GM13977 (cell line): ENCODE data around the gene ADD3.
A peak's percentile ranks its signal among the peaks of the same experiment; 100 is the strongest.

Experiments used
- DNase-seq: peaks from one replicate; pipeline ENCODE4 v3.0.0; 2012; ENCODE audit warnings: low spot score
- in situ Hi-C: fragments of 300-500 bp; cut with MboI; formaldehyde crosslinking; loops from one replicate; pipeline ENCODE4 v1.12.0; 2022; ENCODE audit warnings: low sequenced_read_pairs, low pct_unique_long_range_greater_than_20kb, mixed read lengths, inconsistent platforms; ENCODE audit not compliant: unreplicated experiment
- TF ChIP-seq, protein P1 (sequence below): IDR thresholded peaks from 2 replicates; pipeline ENCODE4 v1.5.1; 2012; ENCODE audit warnings: mild to moderate bottlenecking, control low read depth; ENCODE audit not compliant: insufficient read depth; ENCODE audit errors: extremely low read depth, missing control alignments

ADD3 gene

DNA sequence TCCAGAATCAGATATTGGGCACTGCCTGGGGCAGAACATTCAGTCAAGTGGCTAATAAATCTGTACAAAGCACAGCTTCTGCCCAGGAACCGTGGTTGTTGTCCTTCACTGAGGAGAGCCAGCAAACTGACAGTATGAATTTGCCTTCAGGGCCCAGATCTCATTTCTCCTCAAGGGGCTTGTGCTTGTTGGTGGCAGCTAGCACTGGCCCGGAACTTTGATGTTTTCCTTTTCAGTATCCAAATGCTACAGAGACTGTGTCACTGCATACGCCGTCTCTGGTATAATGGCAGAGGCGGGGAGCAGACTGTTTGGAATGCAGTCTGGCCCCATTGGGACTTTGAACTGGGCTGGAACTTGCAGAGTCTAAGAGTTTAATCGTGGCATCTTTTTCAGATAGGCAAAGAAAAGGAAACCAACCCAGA is 30.4 kb upstream of the ADD3 start:
- no peak for DNase-seq
- TF ChIP-seq, protein P1, sequence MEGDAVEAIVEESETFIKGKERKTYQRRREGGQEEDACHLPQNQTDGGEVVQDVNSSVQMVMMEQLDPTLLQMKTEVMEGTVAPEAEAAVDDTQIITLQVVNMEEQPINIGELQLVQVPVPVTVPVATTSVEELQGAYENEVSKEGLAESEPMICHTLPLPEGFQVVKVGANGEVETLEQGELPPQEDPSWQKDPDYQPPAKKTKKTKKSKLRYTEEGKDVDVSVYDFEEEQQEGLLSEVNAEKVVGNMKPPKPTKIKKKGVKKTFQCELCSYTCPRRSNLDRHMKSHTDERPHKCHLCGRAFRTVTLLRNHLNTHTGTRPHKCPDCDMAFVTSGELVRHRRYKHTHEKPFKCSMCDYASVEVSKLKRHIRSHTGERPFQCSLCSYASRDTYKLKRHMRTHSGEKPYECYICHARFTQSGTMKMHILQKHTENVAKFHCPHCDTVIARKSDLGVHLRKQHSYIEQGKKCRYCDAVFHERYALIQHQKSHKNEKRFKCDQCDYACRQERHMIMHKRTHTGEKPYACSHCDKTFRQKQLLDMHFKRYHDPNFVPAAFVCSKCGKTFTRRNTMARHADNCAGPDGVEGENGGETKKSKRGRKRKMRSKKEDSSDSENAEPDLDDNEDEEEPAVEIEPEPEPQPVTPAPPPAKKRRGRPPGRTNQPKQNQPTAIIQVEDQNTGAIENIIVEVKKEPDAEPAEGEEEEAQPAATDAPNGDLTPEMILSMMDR: no peak
- in situ Hi-C loops: no loop called here

DNA sequence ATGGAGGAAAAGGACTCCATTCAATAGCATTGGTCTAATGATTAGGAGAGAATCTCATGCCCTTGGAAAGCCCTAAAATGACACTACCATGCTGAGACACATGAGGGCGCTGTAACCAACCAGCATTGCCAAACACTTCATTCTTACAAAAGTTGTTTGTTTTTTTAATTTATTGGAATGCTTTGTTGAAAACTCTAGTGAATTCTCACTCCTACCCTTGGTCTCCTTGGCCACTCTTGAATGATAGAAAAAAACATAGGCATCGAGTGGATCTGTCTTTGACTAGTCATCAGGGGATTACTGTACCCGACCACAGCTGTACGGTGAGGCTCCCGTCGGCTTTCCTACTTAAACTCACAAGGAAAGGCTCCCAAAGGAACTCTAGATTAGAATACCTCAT is 29.3 kb upstream of the ADD3 start:
- DNase-seq: peak; percentile 43
- TF ChIP-seq, protein P1: peak; percentile 80
- in situ Hi-C loops: no loop called here

DNA sequence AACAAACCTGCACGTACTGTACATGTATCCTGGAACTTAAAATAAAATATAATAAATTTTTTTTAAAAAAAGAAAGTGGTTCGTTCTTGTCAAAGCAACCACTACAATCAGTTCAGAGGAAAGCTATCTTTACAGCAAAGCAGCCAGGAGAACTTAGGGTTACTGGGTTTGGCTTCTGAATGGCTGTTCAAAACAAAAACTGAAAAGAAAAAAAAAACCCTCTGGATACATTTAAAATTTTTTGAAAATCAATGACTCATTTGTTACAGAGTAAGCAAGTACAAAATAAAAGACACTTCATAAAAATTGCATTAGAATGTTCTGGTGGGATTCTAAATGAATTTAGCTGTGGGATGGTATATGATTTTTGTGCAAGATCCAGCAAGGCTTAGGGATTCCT is 28.6 kb upstream of the ADD3 start:
- TF ChIP-seq, protein P1: no peak
- DNase-seq: no peak
- in situ Hi-C loops: no loop called here

DNA sequence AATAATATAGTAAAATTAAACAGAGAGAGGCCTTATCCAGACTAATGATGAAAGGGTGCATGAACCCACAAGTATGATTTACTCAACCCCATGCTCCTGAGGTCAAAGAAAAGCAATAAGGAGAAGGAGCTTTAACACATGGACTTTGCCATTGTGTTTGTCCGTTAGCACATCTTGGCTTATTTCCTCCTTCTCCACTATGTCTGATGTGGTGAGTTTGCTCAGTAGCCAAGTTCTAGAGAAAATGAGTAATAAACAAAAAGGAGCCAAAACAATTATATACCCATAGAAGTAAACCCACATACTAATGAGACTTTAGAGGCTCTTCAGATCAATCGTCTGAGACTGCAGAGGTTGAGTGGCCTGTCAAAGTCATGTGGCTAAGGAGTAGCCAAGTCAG is 26.1 kb upstream of the ADD3 start:
- DNase-seq: no peak
- TF ChIP-seq, protein P1: no peak
- in situ Hi-C loops: loop anchor here (10.0 kb wide), 1 partner anchor 87 kb away; no protein-coding TSS in a partner anchor

DNA sequence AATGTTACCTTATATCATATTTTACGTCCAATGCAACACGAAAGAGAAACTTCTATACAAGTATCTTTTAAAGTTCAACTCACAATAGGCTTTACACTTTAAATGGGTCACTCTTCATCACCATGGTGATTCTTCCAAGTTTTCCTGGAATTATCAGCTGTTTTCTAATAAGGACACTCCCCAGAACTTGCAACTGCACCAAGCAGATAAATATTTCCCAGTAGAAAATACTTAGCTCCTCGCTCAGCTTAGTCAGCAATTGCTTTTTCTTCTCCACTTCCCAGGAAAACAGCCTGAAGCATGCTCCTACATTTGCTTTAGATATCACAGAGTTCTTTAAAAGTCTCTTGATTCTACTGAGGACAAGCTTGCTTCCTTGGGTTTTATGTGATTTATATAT is 25.7 kb upstream of the ADD3 start:
- TF ChIP-seq, protein P1: no peak
- in situ Hi-C loops: loop anchor here (10.0 kb wide), 1 partner anchor 87 kb away; no protein-coding TSS in a partner anchor

DNA sequence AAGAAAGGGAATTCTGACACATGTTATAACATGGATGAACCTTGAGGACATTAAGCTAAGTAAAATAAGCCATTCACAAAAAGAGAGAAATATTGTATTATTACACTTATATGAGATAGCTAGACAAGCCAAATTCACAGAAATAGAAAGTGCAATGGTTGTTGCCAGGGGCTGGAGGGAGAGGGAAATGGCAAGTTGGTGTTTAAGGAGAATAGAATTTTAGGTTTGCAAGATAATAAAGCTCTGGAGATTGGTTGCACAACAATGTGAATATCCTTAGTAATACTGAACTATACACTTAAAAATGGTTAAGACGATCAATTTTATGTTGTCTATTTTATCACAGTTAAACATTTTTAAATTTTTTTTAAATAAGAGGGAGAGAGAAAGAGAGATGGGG is 25.0 kb upstream of the ADD3 start:
- in situ Hi-C loops: loop anchor here (10.0 kb wide), 1 partner anchor 88 kb away; no protein-coding TSS in a partner anchor
- TF ChIP-seq, protein P1: no peak
- DNase-seq: no peak

More for the DNA sequence above, 25.7 kb upstream of the ADD3 start:
- no peak for DNase-seq
